ENCODE data around the gene DGKI.

The DGKI gene

GRCh38 chr7:137523171-137523570 is 323.6 kb downstream of the DGKI start:
- no peak for DNase-seq

GRCh38 chr7:137521451-137521850 is 325.3 kb downstream of the DGKI start:
- no peak for DNase-seq

- no peak for DNase-seq
Measured at GRCh38 chr7:137519947-137520346, 326.8 kb downstream of the DGKI start.

GRCh38 chr7:137519181-137519691 is 327.5 kb downstream of the DGKI start:
- no peak for DNase-seq

GRCh38 chr7:137513091-137513490 is 333.7 kb downstream of the DGKI start:
- DNase-seq: no peak

GRCh38 chr7:137507096-137507495 is 339.7 kb downstream of the DGKI start:
- no peak for DNase-seq

- no peak for DNase-seq
Measured at GRCh38 chr7:137506031-137506430, 340.7 kb downstream of the DGKI start.

- DNase-seq: no peak
Measured at GRCh38 chr7:137501562-137501961, 345.2 kb downstream of the DGKI start.

GRCh38 chr7:137492889-137493288 is 353.9 kb downstream of the DGKI start:
- no peak for DNase-seq

GRCh38 chr7:137489880-137490279 is 356.9 kb downstream of the DGKI start:
- no peak for DNase-seq

GRCh38 chr7:137488038-137488437 is 358.7 kb downstream of the DGKI start:
- no peak for DNase-seq

- DNase-seq: no peak
Measured at GRCh38 chr7:137485818-137486217, 361.0 kb downstream of the DGKI start.

- no peak for DNase-seq
Measured at GRCh38 chr7:137484326-137484725, 362.4 kb downstream of the DGKI start.

- DNase-seq: no peak
Measured at GRCh38 chr7:137482466-137482865, 364.3 kb downstream of the DGKI start.

GRCh38 chr7:137480824-137481365 is 365.9 kb downstream of the DGKI start:
- no peak for DNase-seq

- DNase-seq: no peak
Measured at GRCh38 chr7:137480401-137480800, 366.4 kb downstream of the DGKI start.

GRCh38 chr7:137476937-137477336 is 369.8 kb downstream of the DGKI start:
- DNase-seq: no peak

GRCh38 chr7:137475966-137476365 is 370.8 kb downstream of the DGKI start:
- no peak for DNase-seq

- DNase-seq: no peak
Measured at GRCh38 chr7:137474540-137475026, 372.2 kb downstream of the DGKI start.

GRCh38 chr7:137471128-137471527 is 375.6 kb downstream of the DGKI start:
- no peak for DNase-seq

- DNase-seq: no peak
Measured at GRCh38 chr7:137469858-137470257, 376.9 kb downstream of the DGKI start.

- DNase-seq: no peak
Measured at GRCh38 chr7:137469191-137469811, 377.5 kb downstream of the DGKI start.

- DNase-seq: no peak
Measured at GRCh38 chr7:137462847-137463246, 383.9 kb downstream of the DGKI start.

GRCh38 chr7:137462074-137462715 is 384.6 kb downstream of the DGKI start:
- DNase-seq: no peak

All from activated T-cell treated with anti-CD3 and anti-CD28 coated beads for 4 hours (primary cell).